HUES48 (cell line): ENCODE results near the gene HOXB13.

Source experiments
- H3K27ac ChIP-seq: one replicate; pipeline ENCODE4 v1.7.0; 2013; ENCODE audit warnings: low read depth, low read length, inconsistent platforms
- H3K27me3 ChIP-seq: 2 replicates; pipeline ENCODE4 v1.6.1; 2013; ENCODE audit warnings: mild to moderate bottlenecking, low read length; ENCODE audit not compliant: control insufficient read depth, insufficient read depth
- H3K36me3 ChIP-seq: 2 replicates; pipeline ENCODE4 v1.6.1; 2013; ENCODE audit warnings: low read length; ENCODE audit not compliant: control insufficient read depth, insufficient read depth
- H3K4me1 ChIP-seq: 2 replicates; pipeline ENCODE4 v1.6.1; 2013; ENCODE audit warnings: mild to moderate bottlenecking, low read length; ENCODE audit not compliant: control insufficient read depth, insufficient read depth
- H3K4me3 ChIP-seq: 2 replicates; pipeline ENCODE4 v1.5.1; 2013; ENCODE audit warnings: mild to moderate bottlenecking, low read depth, low read length
- H3K9ac ChIP-seq: 2 replicates; pipeline ENCODE4 v1.6.1; 2013; ENCODE audit warnings: mild to moderate bottlenecking, low read depth, low read length, moderate library complexity
- H3K9me3 ChIP-seq: 2 replicates; pipeline ENCODE4 v1.6.1; 2013; ENCODE audit warnings: low read length; ENCODE audit not compliant: control insufficient read depth, insufficient read depth

Gene HOXB13

GRCh38 chr17:48747445-48748363 is 19.2 kb upstream of the HOXB13 start:
- no peak overlapping the region for H3K9ac ChIP-seq
- no peaks in the 10 kb centered on the region for H3K36me3 ChIP-seq
- no peak overlapping the region for H3K4me3 ChIP-seq
- no peaks in the 10 kb centered on the region for H3K9me3 ChIP-seq
- no peak overlapping the region for H3K27ac ChIP-seq
- peaks cover 100% of the 10 kb centered on the region for H3K27me3 ChIP-seq
- no peaks in the 10 kb centered on the region for H3K4me1 ChIP-seq

- Histone ChIP-seq H3K27me3 (peaks cover 100% of the 10 kb centered on the region), H3K4me3 (no peak overlapping the region), H3K9me3 (no peaks in the 10 kb centered on the region), H3K9ac (no peak overlapping the region), H3K36me3 (no peaks in the 10 kb centered on the region), H3K27ac (no peak overlapping the region), H3K4me1 (no peaks in the 10 kb centered on the region)
Observed at GRCh38 chr17:48746916-48747444, 18.4 kb upstream of the HOXB13 start.

GRCh38 chr17:48745381-48746275 is 17.1 kb upstream of the HOXB13 start:
- Histone ChIP-seq H3K9ac (no peak overlapping the region), H3K9me3 (no peaks in the 10 kb centered on the region), H3K27ac (no peak overlapping the region), H3K4me3 (no peak overlapping the region), H3K36me3 (no peaks in the 10 kb centered on the region), H3K27me3 (peaks cover 100% of the 10 kb centered on the region), H3K4me1 (no peaks in the 10 kb centered on the region)

GRCh38 chr17:48740537-48740936 is 12.0 kb upstream of the HOXB13 start:
- Histone ChIP-seq H3K4me1 (peaks cover 3% of the 10 kb centered on the region; the same call in 1 of the 2 replicates), H3K27me3 (peaks cover 100% of the 10 kb centered on the region), H3K9ac (no peak overlapping the region), H3K4me3 (no peak overlapping the region), H3K9me3 (no peaks in the 10 kb centered on the region; the same call in 1 of the 2 replicates), H3K27ac (no peak overlapping the region), H3K36me3 (no peaks in the 10 kb centered on the region)

- no peak overlapping the region for H3K27ac ChIP-seq
- H3K4me1 ChIP-seq, result peaks cover 3% of the 10 kb centered on the region; the same call in 1 of the 2 replicates
- H3K27me3 ChIP-seq, result peaks cover 100% of the 10 kb centered on the region
- no peak overlapping the region for H3K4me3 ChIP-seq
- no peak overlapping the region for H3K9ac ChIP-seq
- no peaks in the 10 kb centered on the region for H3K36me3 ChIP-seq
- no peaks in the 10 kb centered on the region; the same call in 1 of the 2 replicates for H3K9me3 ChIP-seq
Observed at GRCh38 chr17:48738803-48739526, 10.4 kb upstream of the HOXB13 start.

GRCh38 chr17:48738424-48738802 is 9.9 kb upstream of the HOXB13 start:
- Histone ChIP-seq H3K9me3 (no peaks in the 10 kb centered on the region; the same call in 1 of the 2 replicates), H3K4me3 (no peak overlapping the region), H3K9ac (no peak overlapping the region), H3K27ac (no peak overlapping the region), H3K36me3 (no peaks in the 10 kb centered on the region), H3K27me3 (peaks cover 100% of the 10 kb centered on the region), H3K4me1 (peaks cover 3% of the 10 kb centered on the region; the same call in 1 of the 2 replicates)

GRCh38 chr17:48737330-48738043 is 8.9 kb upstream of the HOXB13 start:
- Histone ChIP-seq H3K4me3 (no peak overlapping the region), H3K27ac (no peak overlapping the region), H3K27me3 (peaks cover 100% of the 10 kb centered on the region), H3K4me1 (peaks cover 6% of the 10 kb centered on the region), H3K9me3 (no peaks in the 10 kb centered on the region; the same call in 1 of the 2 replicates), H3K36me3 (no peaks in the 10 kb centered on the region), H3K9ac (no peak overlapping the region)

- Histone ChIP-seq H3K27ac (no peak overlapping the region), H3K27me3 (peaks cover 100% of the 10 kb centered on the region), H3K9ac (no peak overlapping the region), H3K36me3 (no peaks in the 10 kb centered on the region), H3K4me1 (peaks cover 6% of the 10 kb centered on the region), H3K9me3 (no peaks in the 10 kb centered on the region; the same call in 1 of the 2 replicates), H3K4me3 (no peak overlapping the region)
Observed at GRCh38 chr17:48735062-48735351, 6.5 kb upstream of the HOXB13 start.

GRCh38 chr17:48734333-48735061 is 5.9 kb upstream of the HOXB13 start:
- Histone ChIP-seq H3K27ac (no peak overlapping the region), H3K27me3 (peaks cover 100% of the 10 kb centered on the region), H3K9ac (no peak overlapping the region)

More at GRCh38 chr17:48734333-48735061, 5.9 kb upstream of the HOXB13 start:
- no peak overlapping the region for H3K4me3 ChIP-seq
- no peaks in the 10 kb centered on the region; the same call in 1 of the 2 replicates for H3K9me3 ChIP-seq
- H3K4me1 ChIP-seq, result peaks cover 9% of the 10 kb centered on the region
- no peaks in the 10 kb centered on the region for H3K36me3 ChIP-seq
